ENCODE measurements around the gene PDPR. TPM values are rescaled to one million over a fixed set of nuclear protein-coding genes. Genes with fewer than 3 reads are reported as not detected.

Gene PDPR
- total and polyA plus RNA-seq, 4 donors, result 2.2 to 13.5 (median 6.5) TPM

Small RNA genes within 50 kb of the gene (small RNA-seq; reads per million reads assigned to genes)
- gene AC009060.2, result not detected

Other genes starting within 250 kb of the PDPR start
- 1 to 10 TPM in 1 of 2 donors, under 1 TPM in 1; 0.05 to 1.0 TPM for gene CLEC18A, start 163.0 kb upstream of the PDPR start, total RNA-seq
- gene CLEC18A, start 163.0 kb upstream of the PDPR start, polyA plus RNA-seq, result under 1 TPM; 0.07 to 0.42 TPM
- gene CLEC18C, start 59.5 kb downstream of the PDPR start, total RNA-seq, result under 1 TPM; 0.05 to 0.25 TPM
- gene CLEC18C, start 59.5 kb downstream of the PDPR start, polyA plus RNA-seq, result under 1 TPM in 1 of 2 donors, not detected in 1; 0.03 TPM
- gene EXOSC6, start 137.6 kb downstream of the PDPR start, total RNA-seq, result 10 to 100 TPM; 13.1 to 16.4 TPM
- 1 to 10 TPM; 3.7 to 4.9 TPM for gene EXOSC6, start 137.6 kb downstream of the PDPR start, polyA plus RNA-seq
- 100 to 1,000 TPM in 1 of 2 donors, 10 to 100 TPM in 1; 54.1 to 121 TPM for gene AARS1, start 175.2 kb downstream of the PDPR start, total RNA-seq
- 10 to 100 TPM; 53.7 to 73.9 TPM for gene AARS1, start 175.2 kb downstream of the PDPR start, polyA plus RNA-seq
- 10 to 100 TPM; 11.3 to 16.2 TPM for gene DDX19B, start 184.9 kb downstream of the PDPR start, total RNA-seq
- gene DDX19B, start 184.9 kb downstream of the PDPR start, polyA plus RNA-seq, result 10 to 100 TPM; 16.7 to 21.4 TPM
- gene DDX19A, start 232.6 kb downstream of the PDPR start, total RNA-seq, result 10 to 100 TPM; 18.9 to 27.8 TPM
- gene DDX19A, start 232.6 kb downstream of the PDPR start, polyA plus RNA-seq, result 10 to 100 TPM; 15.9 to 18.1 TPM

All from liver (tissue), 5 donors.